GM21576 (cell line): ENCODE results near the gene PTPRK.

Experiments
- ATAC-seq: cut with Tn5 transposase; IDR thresholded peaks from one replicate; pipeline ENCODE4 v1.9.1; 2021; ENCODE audit warnings: mild to moderate bottlenecking, moderate library complexity; ENCODE audit not compliant: unreplicated experiment

Gene PTPRK

GRCh38 chr6:128208078-128208477 is 312.3 kb downstream of the PTPRK start:
- ATAC-seq, result no peak

GRCh38 chr6:128206610-128207426 is 313.6 kb downstream of the PTPRK start:
- no peak for ATAC-seq

DNA sequence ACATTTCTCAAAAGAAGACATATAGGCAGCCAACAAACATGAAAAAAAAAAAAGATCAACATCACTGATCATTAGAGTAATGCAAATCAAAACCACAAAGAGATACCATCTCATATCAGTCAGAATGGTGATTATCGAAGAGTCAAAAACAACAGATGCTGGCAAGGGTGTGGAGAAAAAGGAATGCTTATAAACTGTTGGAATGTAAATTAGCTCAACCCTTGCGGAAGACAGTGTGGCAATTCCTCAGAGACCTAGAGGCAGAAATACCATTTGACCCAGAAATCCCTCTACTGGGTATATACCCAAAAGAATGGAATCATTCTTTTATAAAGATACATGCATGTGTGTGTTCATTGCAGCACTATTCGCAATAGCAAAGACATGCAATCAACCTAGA is 315.8 kb downstream of the PTPRK start:
- ATAC-seq, result no peak

GRCh38 chr6:128202169-128202765 is 318.1 kb downstream of the PTPRK start:
- no peak for ATAC-seq

DNA sequence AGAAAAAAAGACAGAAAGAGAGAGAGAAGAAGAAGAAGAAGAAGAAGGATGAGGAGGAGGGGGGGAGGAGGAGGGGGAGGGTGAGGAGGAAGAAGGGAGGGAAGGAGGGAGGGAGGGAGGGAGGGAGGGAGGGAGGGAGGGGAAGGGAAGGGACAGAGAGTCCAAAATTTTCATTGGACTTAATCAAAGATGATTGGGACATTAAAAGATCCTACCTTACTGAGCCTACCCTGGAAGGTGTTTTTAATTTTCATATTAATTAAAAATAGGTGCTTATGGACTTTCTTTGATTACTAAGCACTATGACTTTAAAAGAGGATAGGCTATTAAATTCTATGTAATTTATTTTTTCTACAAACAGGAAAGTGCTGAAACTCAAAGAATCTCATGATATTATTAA is 319.6 kb downstream of the PTPRK start:
- no peak for ATAC-seq

DNA sequence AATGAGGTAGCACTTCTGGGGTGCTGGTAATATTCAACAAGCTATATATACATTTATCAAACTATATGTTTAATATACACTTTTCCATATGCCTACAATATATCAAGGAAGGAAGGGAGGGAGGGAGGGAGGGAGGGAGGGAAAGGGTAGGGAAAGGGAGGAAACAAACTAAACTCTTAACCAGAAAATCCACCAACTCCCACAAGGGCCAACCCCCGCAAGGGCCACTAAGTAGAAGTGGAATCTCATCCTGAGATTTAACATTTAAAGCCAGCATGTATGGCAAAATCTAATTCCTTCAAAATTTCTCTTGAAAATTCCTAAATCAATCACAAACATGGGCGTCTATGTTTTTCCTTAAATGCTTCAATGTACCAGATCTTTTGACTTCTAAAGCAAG is 320.9 kb downstream of the PTPRK start:
- no peak for ATAC-seq

DNA sequence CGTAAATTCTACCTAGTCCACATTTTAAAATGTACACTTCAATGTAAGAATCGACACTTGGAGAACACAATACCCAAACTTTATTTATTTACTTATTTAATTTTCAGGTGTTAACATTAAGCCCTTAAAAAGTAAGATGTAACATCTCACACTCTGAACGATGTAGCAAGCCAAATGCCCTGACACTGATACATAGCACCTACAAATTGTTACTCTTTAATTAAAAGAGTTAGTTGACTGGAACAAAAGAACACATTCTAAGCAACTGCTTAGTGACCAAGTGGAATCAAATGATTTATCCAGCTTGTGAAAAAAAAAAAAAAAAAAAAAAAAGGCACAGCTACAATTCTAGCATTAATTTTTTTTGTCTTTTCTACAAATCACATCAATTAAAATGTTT is 327.4 kb downstream of the PTPRK start:
- no peak for ATAC-seq

GRCh38 chr6:128188678-128189077 is 331.7 kb downstream of the PTPRK start:
- ATAC-seq, result no peak

DNA sequence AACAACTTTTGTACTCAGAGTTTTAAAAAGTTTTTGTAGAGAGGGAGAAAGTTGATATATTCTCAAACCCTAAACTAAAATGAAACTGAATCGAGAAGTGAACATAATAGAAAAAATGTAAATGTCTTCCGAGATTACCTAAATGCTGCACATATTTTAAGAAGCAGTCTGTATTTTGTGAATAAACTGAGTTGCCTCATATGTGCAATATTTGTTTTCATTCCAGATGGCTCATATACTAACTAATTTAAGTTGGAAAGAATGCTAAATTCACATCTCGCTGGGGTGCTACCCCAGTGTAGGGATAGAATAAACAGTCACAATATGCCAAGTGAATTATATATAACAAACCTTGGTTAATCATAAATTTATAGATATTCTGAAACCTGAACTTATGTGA is 333.7 kb downstream of the PTPRK start:
- no peak for ATAC-seq

GRCh38 chr6:128179876-128180438 is 340.4 kb downstream of the PTPRK start:
- no peak for ATAC-seq

DNA sequence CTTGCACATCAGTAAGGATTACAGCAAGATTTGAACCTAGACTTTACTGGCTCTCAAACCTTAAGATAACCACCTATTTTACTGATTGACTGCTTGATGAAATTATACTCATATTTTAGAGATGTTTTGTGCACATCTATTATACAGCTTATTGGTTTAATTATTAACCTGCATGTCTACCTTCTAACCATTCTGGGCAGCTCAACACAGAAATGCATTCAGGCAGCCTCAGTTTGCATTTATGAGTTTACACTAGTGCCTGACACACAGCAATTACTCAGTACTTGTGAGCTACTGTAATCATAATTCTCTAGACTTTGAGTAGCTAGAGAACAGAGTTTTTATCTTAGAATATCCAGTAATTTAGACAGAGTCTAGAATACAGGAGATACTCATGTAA is 345.7 kb downstream of the PTPRK start:
- ATAC-seq, result no peak

- no peak for ATAC-seq
These were observed 347.4 kb downstream of the PTPRK start for GRCh38 chr6:128172752-128173682.

GRCh38 chr6:128172081-128172480 is 348.3 kb downstream of the PTPRK start:
- no peak for ATAC-seq

GRCh38 chr6:128171182-128171581 is 349.2 kb downstream of the PTPRK start:
- no peak for ATAC-seq

DNA sequence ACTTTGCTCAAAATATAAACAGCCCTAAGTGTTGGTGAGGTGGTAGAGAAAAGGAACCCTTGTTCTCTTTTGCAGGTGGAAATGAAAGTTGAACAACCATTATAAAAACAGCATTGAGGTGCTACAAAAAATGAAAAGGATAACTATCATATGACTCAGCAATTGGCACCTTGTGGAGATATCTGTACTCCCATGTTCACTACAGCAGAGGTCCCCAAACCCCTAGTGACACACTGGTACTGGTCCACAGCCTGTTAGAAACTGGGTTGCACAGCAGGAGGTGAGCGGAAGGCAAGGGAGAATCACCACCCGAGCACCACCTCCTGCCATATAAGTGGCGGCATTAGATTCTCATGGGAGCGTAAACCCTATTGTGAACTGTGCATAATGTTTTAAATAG is 352.2 kb downstream of the PTPRK start:
- ATAC-seq, result no peak

DNA sequence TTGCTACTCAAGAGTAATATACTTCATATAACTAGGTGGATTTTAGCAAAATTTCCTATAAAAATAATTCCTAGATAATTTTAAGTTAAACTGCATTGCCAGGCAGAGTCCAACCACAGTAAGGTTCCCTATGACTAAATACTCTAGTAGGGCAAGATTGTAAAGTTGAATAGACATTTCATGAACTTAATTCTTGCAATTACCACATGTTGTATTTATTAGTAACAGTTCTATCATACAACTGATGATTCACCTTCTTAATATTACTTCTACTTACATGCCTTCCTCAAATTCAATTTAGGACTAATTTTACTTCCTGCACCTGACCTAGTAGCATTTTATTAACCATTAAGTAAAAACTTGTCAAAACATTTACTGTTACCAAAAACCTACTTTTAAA is 352.8 kb downstream of the PTPRK start:
- no peak for ATAC-seq

DNA sequence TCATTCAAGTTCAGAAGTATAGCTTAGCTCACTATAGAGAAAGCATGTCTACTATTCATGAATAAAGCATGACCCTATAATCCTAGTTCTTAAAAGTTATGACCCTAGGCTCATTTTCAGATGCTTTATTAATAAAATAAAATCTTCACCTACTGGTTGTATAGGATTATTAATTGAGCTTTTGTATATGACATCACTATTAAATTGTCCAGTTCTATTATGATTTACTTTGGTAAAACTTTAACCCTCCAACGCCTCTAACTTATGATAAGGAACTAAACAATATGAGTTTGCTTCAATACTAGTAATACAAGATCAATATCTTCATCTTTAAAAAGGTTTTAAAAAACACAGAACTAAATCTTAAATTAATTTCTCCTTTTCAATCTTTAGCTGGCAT is 356.1 kb downstream of the PTPRK start:
- no peak for ATAC-seq

DNA sequence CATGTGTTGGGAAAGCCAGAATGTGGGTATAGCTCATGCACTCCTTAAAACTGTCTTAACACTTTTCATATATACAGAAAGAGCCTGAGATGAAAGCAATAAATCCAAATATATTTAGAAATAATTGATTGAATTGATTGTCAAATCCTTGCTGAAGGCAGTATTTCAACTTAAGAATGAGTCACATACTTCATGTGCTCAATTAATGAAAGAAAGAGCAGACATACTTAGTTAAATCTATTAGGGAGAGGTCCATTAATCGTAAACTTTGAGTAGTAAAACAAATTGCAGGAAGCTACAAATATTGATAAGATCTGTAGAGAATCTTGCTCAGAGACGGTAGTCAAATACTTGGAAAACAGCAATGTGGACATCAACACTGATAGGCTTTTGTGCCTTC is 358.0 kb downstream of the PTPRK start:
- ATAC-seq, result no peak

GRCh38 chr6:128161839-128162238 is 358.6 kb downstream of the PTPRK start:
- no peak for ATAC-seq

DNA sequence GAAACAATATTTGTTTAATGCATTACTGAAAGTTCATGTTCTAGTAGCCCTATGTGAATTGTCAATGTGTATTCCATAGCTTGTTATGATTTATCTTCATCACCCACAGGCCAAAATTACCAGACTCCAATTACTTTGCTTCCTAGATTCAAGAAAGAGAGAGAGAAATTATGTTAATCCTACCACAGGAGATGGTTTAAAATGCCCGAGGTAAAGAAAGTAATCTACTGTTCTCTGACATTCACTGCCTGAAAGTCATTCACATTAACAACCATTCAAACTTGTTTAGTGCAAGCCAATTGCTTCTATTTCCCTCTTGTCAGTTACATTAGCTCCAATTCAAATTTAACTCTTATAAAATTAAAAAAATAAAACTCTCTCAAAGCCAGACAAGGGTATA is 359.1 kb downstream of the PTPRK start:
- no peak for ATAC-seq

DNA sequence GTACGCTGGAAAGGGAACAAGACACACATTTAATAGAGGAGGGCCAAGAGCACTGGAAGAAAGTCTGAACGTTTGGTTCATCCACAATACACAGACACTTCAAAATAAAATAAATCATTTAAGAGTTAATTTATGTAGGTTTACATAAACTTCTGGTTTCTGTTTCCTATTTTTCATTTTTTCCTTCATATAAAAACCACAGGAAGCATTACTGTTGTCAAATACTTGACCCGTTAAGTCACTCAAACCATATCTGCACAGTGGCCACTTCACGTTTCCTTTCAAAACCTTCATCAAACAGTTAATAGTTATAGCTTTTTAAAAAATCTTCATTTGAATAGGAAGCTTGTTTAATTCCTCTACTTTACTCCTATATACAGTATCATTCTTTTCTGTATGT is 361.9 kb downstream of the PTPRK start:
- ATAC-seq, result no peak
